ENCODE results near the gene ATF7. TPM values are rescaled to one million over a fixed set of nuclear protein-coding genes. Genes with fewer than 3 reads are reported as not detected.
A peak's percentile ranks its signal among the peaks of the same experiment; 100 is the strongest.

The ATF7 gene
- total RNA-seq, 4 donors from 2014 or later, result 14.2 to 29.7 (median 26.8) TPM

- peak overlapping the region; percentile 30 to 57 (median 41) for H3K27ac ChIP-seq
- no peak for TF ChIP-seq POLR2AphosphoS5 (IDR thresholded peaks at IDR 0.05)
- no peak for TF ChIP-seq EP300 (IDR thresholded peaks at IDR 0.05; ENCODE audit: low read depth)
- no peak for TF ChIP-seq POLR2A (IDR thresholded peaks at IDR 0.05)
- TF ChIP-seq CTCF (IDR thresholded peaks at IDR 0.05), result no peak
- 53 to 75% methylated on average over 3 of the region's 3 CpGs for WGBS, 2 donors (ENCODE audit: low coverage in 1 of 2)
- H3K4me1 ChIP-seq, result peaks cover 11 to 69% (median 19%) of the 10 kb centered on the region in 4 donors
- no peaks in the 10 kb centered on the region for H3K9me3 ChIP-seq
- no peaks in the 10 kb centered on the region for H3K27me3 ChIP-seq
- no peak for DNase-seq
- intact Hi-C loops (cut with DNase I; ENCODE audit: low total_unique reads) (no loop called here), in situ Hi-C loops (cut with MboI; ENCODE audit: low pct_ligation_motif_present in 1 of 4, low pct_unique_long_range_greater_than_20kb in 1 of 4, low sequenced_read_pairs in 3 of 4) (no loop called here)
- H3K4me3 ChIP-seq, result no peak overlapping the region
- H3K36me3 ChIP-seq, result no peaks in the 10 kb centered on the region
Observed at GRCh38 chr12:53596920-53597363, 29.2 kb downstream of the ATF7 start.

- WGBS, 2 donors (ENCODE audit: low coverage in 1 of 2), result 79 to 89% methylated on average over 5 of the region's 5 CpGs
- no peak for TF ChIP-seq POLR2AphosphoS5 (IDR thresholded peaks at IDR 0.05)
- TF ChIP-seq CTCF (IDR thresholded peaks at IDR 0.05), result no peak
- TF ChIP-seq EP300 (IDR thresholded peaks at IDR 0.05; ENCODE audit: low read depth), result no peak
- TF ChIP-seq POLR2A (IDR thresholded peaks at IDR 0.05), result no peak
- H3K36me3 ChIP-seq, result no peaks in the 10 kb centered on the region
- in situ Hi-C loops (cut with MboI; ENCODE audit: low pct_ligation_motif_present in 1 of 4, low pct_unique_long_range_greater_than_20kb in 1 of 4, low sequenced_read_pairs in 3 of 4) (no loop called here), intact Hi-C loops (cut with DNase I; ENCODE audit: low total_unique reads) (no loop called here)
- peaks cover 24 to 69% (median 37%) of the 10 kb centered on the region in 4 donors for H3K4me1 ChIP-seq
- no peaks in the 10 kb centered on the region for H3K9me3 ChIP-seq
- H3K4me3 ChIP-seq, result no peak overlapping the region
- DNase-seq, result no peak
- no peak overlapping the region for H3K27ac ChIP-seq
- H3K27me3 ChIP-seq, result no peaks in the 10 kb centered on the region
Observed at GRCh38 chr12:53594897-53595615, 31.1 kb downstream of the ATF7 start.

- peaks cover 24 to 77% (median 41%) of the 10 kb centered on the region in 4 donors for H3K4me1 ChIP-seq
- DNase-seq, result no peak
Observed at GRCh38 chr12:53593707-53594106, 32.5 kb downstream of the ATF7 start.

GRCh38 chr12:53593031-53593430 is 33.2 kb downstream of the ATF7 start:
- WGBS, 2 donors (ENCODE audit: low coverage in 1 of 2), result 53% methylated on average over 1 of the region's 1 CpG; no CpG with 5 or more reads in 1 of the 2 donors
- DNase-seq, result no peak
- Histone ChIP-seq H3K4me3 (no peak overlapping the region), H3K27me3 (no peaks in the 10 kb centered on the region), H3K4me1 (peaks cover 24 to 77% (median 41%) of the 10 kb centered on the region in 4 donors), H3K36me3 (no peaks in the 10 kb centered on the region), H3K9me3 (no peaks in the 10 kb centered on the region), H3K27ac (no peak overlapping the region)
- in situ Hi-C loops (cut with MboI; ENCODE audit: low pct_ligation_motif_present in 1 of 4, low pct_unique_long_range_greater_than_20kb in 1 of 4, low sequenced_read_pairs in 3 of 4), result no loop called here
- intact Hi-C loops (cut with DNase I; ENCODE audit: low total_unique reads), result no loop called here
- no peak for TF ChIP-seq POLR2A (IDR thresholded peaks at IDR 0.05)
- TF ChIP-seq CTCF (IDR thresholded peaks at IDR 0.05), result no peak
- TF ChIP-seq POLR2AphosphoS5 (IDR thresholded peaks at IDR 0.05), result no peak
- TF ChIP-seq EP300 (IDR thresholded peaks at IDR 0.05; ENCODE audit: low read depth), result no peak

More at GRCh38 chr12:53593707-53594106, 32.5 kb downstream of the ATF7 start:
- no peaks in the 10 kb centered on the region for H3K36me3 ChIP-seq
- in situ Hi-C loops (cut with MboI; ENCODE audit: low pct_ligation_motif_present in 1 of 4, low pct_unique_long_range_greater_than_20kb in 1 of 4, low sequenced_read_pairs in 3 of 4) (no loop called here), intact Hi-C loops (cut with DNase I; ENCODE audit: low total_unique reads) (no loop called here)
- H3K27me3 ChIP-seq, result no peaks in the 10 kb centered on the region
- H3K4me3 ChIP-seq, result no peak overlapping the region
- no peaks in the 10 kb centered on the region for H3K9me3 ChIP-seq
- TF ChIP-seq CTCF (IDR thresholded peaks at IDR 0.05) (no peak), EP300 (IDR thresholded peaks at IDR 0.05; ENCODE audit: low read depth) (no peak), POLR2A (IDR thresholded peaks at IDR 0.05) (no peak)
- H3K27ac ChIP-seq, result no peak overlapping the region
- WGBS, 2 donors (ENCODE audit: low coverage in 1 of 2), result 85 to 86% methylated on average over 5 to 6 of the region's 6 CpGs
